Fibroblast of peridontal ligament (primary cell): ENCODE data around the gene HELZ.

ENCODE experiments used
- DNase-seq: peaks from one replicate; pipeline ENCODE4 v3.0.0-alpha.2; 2010; ENCODE audit errors: extremely low read depth

The HELZ gene

GRCh38 chr17:67025216-67025792 lies 219.7 kb downstream of the HELZ start:
- no peak for DNase-seq

DNA sequence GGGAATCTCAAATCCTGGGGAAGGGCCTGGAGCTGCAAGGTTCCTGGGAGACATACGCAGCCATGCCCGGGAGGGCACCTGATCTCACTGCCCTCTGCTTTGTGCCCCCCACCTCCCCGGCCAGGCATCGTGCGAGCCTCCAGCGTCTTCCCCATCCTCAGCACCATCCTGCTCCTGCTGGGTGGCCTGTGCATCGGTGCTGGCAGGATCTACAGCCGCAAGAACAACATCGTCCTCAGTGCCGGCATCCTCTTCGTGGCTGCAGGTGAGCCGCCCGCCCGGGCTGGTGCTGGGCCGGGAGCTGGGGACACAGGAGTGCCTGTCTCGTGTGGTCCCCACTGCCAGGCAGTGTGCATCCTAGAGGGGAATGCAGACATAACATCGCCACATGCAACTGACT lies 220.3 kb downstream of the HELZ start:
- DNase-seq = no peak

GRCh38 chr17:67022451-67022810 lies 222.6 kb downstream of the HELZ start:
- DNase-seq = no peak

- no peak for DNase-seq
These were observed 223.1 kb downstream of the HELZ start for GRCh38 chr17:67021743-67022450.

DNA sequence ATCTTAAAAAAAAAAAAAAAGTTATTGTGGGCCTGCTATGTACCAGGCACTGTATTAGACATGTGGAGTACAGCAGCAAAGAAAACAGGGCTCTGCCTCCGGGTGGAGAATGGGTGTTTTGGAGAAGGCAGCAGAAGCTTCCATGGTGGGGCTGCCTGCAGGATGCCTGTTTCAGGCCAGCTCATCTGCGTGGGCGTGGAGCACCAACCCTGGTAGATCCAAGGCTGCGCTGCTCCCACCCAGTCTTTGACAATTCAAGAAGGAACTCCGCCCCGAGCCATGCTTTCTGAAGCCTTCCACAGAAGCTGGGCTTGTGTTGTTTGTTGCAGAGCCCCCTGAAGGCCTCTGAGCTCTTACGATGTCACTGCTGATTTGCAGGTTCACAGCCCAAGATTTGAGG lies 223.8 kb downstream of the HELZ start:
- DNase-seq = no peak
